Activated CD8-positive, alpha-beta memory T cell treated with anti-CD3 and anti-CD28 coated beads for 36 hours (primary cell): ENCODE results near the gene FSTL4. TPM values are rescaled to one million over a fixed set of nuclear protein-coding genes. Genes with fewer than 3 reads are reported as not detected.
"Not testable (repeated sequence)": the region's sequence is repeated elsewhere in the genome, so short reads cannot be mapped to it uniquely, and the experiment has no call there.

ENCODE experiments used
- CTCF ChIA-PET: fragments of 350-600 bp; sonication (Branson Sonifier 250); formaldehyde crosslinking; loops from one replicate; lab custom pipeline; 2021; ENCODE audit warnings: antibody characterized with exemption; lab: Charles Lee
- POLR2A ChIA-PET: fragments of 350-600 bp; sonication (Branson Sonifier 250); formaldehyde crosslinking; loops from one replicate; lab custom pipeline; 2021; ENCODE audit warnings: antibody characterized with exemption; lab: Charles Lee
- total RNA-seq, 2 experiments: library from RNA; stranded (reverse); gene quantifications; one replicate each; pipeline ENCODE4 v1.2.3, GENCODE V29; 2021

FSTL4 gene
- total RNA-seq, 2 experiments from 2014 or later = 0.30 TPM; not detected in 1

- CTCF ChIA-PET, POLR2A ChIA-PET: not testable (repeated sequence)
Measured at GRCh38 chr5:133445204-133445603, 167.1 kb downstream of the FSTL4 start.

GRCh38 chr5:133444711-133445110, 167.6 kb downstream of the FSTL4 start:
- CTCF ChIA-PET = no interaction called here
- POLR2A ChIA-PET = no interaction called here

DNA sequence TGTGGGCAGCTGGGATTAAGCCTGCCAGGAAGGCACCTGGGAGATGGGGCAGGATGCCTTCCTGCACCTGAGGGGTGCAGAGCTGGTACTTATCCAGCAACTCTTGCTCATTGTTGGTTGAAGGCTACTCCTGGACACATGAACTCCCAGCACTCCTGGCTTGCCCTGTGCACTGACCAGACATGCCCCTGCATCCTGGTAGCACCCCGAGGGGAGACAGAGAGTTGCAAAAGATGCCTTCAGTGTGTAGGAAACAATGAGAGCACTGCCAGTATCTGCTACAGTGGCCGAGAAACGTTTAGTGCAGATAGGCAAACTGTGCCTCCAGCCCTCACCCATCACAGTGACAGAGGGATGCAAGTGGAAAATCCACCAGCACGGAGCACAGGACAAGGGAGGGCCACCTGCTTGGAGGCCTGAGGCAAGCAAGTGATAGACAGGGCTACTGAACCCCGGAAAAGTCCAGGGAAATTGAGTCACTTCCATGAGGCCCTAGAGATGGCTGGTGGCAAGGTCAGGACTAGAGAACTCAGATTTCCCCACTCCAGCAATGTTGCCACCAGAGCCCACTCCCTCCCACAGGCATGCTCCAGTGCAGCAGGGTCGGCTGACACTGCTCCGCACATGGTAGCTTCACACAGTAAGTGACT, 171.1 kb downstream of the FSTL4 start:
- CTCF ChIA-PET = interaction anchor here (1.4 kb wide), 1 partner anchor 17 kb away, joined by 6 read pairs; no protein-coding TSS in a partner anchor
- POLR2A ChIA-PET = no interaction called here

GRCh38 chr5:133440467-133441115, 171.8 kb downstream of the FSTL4 start:
- ChIA-PET POLR2A (no interaction called here), CTCF (no interaction called here)

- ChIA-PET POLR2A (no interaction called here), CTCF (interaction anchor here (1.2 kb wide), 1 partner anchor 16 kb away, joined by 3 read pairs; no protein-coding TSS in a partner anchor)
Measured at GRCh38 chr5:133439859-133440258, 172.5 kb downstream of the FSTL4 start.

DNA sequence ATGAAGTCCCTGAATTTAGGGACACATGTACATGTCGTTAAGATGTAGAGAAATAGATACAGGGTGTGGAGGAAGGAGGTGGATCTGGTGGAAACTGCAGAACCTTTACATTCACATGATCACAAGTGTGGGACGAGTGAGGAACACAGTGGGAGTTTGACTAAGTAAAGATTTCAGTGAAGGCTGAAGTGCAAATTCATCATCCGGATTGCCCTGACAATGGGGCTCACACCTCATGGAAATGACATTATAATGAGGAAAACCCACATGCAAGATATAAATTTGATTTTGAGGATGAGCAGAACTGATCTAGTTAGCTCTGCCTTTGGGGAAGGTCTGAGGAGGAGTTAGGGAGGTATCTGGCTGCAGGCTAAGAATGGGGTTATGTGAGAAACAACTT, 173.9 kb downstream of the FSTL4 start:
- CTCF ChIA-PET = interaction anchor here (1.2 kb wide), 1 partner anchor 15 kb away, joined by 3 read pairs; no protein-coding TSS in a partner anchor

GRCh38 chr5:133434336-133434735, 178.0 kb downstream of the FSTL4 start:
- POLR2A ChIA-PET = no interaction called here
- CTCF ChIA-PET = no interaction called here

More for the DNA sequence above, 173.9 kb downstream of the FSTL4 start:
- POLR2A ChIA-PET = no interaction called here

GRCh38 chr5:133433641-133434040, 178.7 kb downstream of the FSTL4 start:
- POLR2A ChIA-PET = no interaction called here
- CTCF ChIA-PET = no interaction called here

GRCh38 chr5:133432956-133433532, 179.3 kb downstream of the FSTL4 start:
- CTCF ChIA-PET = no interaction called here
- POLR2A ChIA-PET = no interaction called here

DNA sequence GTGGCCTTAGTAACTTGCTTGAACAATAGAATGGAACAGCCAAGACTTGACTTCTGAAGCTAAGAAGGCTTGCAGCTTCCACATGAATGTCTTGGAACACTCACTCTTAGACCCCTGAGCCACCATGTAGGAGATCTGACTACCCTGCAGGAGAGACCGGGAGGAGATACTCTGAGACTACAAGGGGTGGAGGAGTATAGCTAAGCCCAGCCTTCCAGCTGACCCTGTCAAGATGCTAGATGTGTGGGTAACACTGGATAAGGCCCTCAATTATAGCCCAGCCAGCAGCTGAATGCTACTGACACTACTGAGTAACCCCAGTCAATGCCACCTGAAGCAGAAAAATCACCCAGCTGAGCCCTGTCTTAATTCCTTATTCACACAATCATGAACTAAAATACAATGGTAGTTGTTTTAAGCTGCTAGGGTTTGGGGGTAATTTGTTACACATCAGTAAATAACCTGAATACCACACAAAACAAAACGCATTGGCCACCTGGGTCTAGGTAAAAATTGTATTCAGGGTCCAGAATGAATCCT, 180.9 kb downstream of the FSTL4 start:
- CTCF ChIA-PET = no interaction called here
- POLR2A ChIA-PET = no interaction called here

- ChIA-PET POLR2A (no interaction called here), CTCF (no interaction called here)
Measured at GRCh38 chr5:133430095-133430494, 182.2 kb downstream of the FSTL4 start.

DNA sequence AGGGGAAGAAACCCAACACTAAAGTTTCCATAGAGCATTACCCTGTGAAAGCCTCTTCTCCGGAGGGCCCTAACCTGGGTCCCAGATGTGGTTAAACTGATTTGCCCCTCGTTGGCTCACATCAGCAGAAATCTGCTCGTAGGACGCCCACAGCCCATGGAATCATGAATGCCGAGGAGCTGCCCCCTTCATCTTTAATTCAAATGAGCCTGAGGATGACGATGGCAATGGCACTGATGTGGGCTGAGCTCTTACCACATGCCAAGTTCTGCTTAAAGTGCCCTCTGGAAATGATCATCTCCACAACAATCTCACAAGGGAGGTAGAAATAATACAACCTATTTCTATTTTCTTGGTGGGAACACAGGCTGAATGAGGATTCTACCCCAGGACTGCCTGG, 183.3 kb downstream of the FSTL4 start:
- ChIA-PET CTCF (no interaction called here), POLR2A (no interaction called here)

GRCh38 chr5:133428072-133428660, 184.2 kb downstream of the FSTL4 start:
- CTCF ChIA-PET = no interaction called here
- POLR2A ChIA-PET = no interaction called here

DNA sequence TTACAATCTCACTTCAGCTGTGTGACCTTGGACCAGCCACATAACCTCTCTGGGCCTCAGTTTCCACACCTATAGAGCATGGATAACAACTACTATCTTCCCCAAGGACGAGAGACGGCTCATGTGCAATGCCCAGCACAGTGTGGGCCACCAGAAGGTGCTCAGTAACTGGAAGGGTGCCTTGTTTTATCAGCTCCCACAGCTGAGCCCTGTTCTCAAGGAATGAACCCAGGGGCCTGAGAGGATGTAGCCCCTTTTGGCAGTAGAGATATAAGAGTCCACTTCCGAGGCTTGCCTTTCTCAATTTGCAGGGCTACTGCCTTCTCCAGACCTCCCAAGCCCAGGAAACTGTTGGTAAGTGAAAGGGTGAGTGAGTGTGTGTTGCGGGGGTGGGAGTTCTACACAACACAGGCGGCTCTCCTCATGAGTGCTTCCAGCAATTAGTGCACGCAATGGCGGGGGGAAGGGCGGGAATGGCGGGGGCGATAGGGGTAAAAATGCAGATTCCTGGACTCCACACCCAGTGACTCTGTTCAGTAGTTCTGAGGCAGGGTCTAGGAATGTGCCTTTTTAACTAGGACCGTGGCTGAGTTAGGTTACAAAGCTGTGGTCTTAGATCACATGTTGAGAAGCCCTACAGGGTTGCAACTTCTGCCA, 185.1 kb downstream of the FSTL4 start:
- CTCF ChIA-PET = no interaction called here
- POLR2A ChIA-PET = no interaction called here

DNA sequence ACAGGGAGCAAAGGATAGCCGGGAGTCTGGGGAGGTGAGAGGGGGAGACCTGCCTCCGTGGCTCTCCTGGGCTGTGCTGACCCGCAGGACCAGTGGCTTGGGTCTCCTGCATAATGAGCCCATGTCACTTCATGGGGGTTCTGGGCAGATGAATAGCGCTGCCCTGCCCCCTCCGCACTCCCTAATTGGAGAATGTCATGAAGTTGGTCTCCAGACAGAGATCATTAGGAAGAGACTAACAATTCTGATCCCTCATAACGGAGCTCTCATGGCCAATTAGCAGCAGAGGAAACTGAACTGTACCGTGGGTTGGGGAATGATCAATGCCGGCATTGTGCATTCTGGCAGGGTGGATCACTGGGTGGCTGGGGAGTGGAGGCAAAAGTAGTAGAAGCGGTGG, 186.1 kb downstream of the FSTL4 start:
- ChIA-PET POLR2A (no interaction called here), CTCF (interaction anchor here (1.1 kb wide), 1 partner anchor 10 kb away, joined by 3 read pairs; no protein-coding TSS in a partner anchor)

GRCh38 chr5:133425764-133426163, 186.6 kb downstream of the FSTL4 start:
- CTCF ChIA-PET = interaction anchor here (1.1 kb wide), 1 partner anchor 10 kb away, joined by 3 read pairs; no protein-coding TSS in a partner anchor

DNA sequence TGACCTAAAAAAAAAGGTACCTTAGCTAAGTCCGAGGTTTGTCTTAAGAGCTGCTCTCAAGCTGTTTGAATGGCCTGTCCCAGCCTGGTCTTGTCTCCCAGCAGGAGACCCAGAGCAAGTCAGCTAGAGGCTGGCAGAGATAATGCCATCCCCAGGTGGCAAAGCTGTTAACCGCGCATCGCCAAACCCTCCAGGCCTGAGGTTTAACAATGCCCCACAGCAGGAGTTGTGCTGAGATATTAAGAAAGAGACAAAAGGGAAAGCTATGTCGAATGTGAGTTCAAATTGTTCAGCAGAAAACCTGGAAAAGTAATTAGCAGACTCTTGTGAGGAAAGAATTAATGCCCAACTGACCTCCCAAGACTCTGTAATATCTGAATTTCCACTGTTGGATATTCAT, 187.1 kb downstream of the FSTL4 start:
- POLR2A ChIA-PET = no interaction called here

More at GRCh38 chr5:133425764-133426163, 186.6 kb downstream of the FSTL4 start:
- POLR2A ChIA-PET = no interaction called here

GRCh38 chr5:133423618-133424282, 188.6 kb downstream of the FSTL4 start:
- ChIA-PET POLR2A (no interaction called here), CTCF (interaction anchor here (0.8 to 1.8 kb wide), 7 partner anchors 8 to 446 kb away, joined by 3 to 6 read pairs (median 3); no protein-coding TSS in a partner anchor)

More for the DNA sequence above, 187.1 kb downstream of the FSTL4 start:
- CTCF ChIA-PET = interaction anchor here (1.8 kb wide), 1 partner anchor 17 kb away, joined by 6 read pairs; no protein-coding TSS in a partner anchor
